Parathyroid adenoma (tissue), 2 donors: ENCODE results near the gene NBAS.
"Not testable (repeated sequence)": the region's sequence is repeated elsewhere in the genome, so short reads cannot be mapped to it uniquely, and the experiment has no call there.

ENCODE experiments used
- H2AFZ ChIP-seq: fragments of 300-600 bp; sonication (generic); one replicate; pipeline ENCODE4 v1.7.0; 2017; ENCODE audit warnings: antibody characterized with exemption, mild to moderate bottlenecking
- H3K27ac ChIP-seq: fragments of 300-600 bp; sonication (generic); one replicate; pipeline ENCODE4 v1.7.0; 2017
- H3K27me3 ChIP-seq: fragments of 300-600 bp; sonication (generic); one replicate; pipeline ENCODE4 v1.7.0; 2017; ENCODE audit warnings: low read length; ENCODE audit not compliant: control insufficient read depth, insufficient read depth
- H3K36me3 ChIP-seq: fragments of 300-600 bp; sonication (generic); one replicate; pipeline ENCODE4 v1.7.0; 2017; ENCODE audit warnings: low read length; ENCODE audit not compliant: control insufficient read depth, insufficient read depth
- H3K4me1 ChIP-seq: fragments of 300-600 bp; sonication (generic); one replicate; pipeline ENCODE4 v1.7.0; 2017; ENCODE audit warnings: control low read depth
- H3K4me2 ChIP-seq: fragments of 300-600 bp; sonication (generic); one replicate; pipeline ENCODE4 v1.7.0; 2017; ENCODE audit warnings: low read length
- H3K4me3 ChIP-seq: fragments of 300-600 bp; sonication (generic); one replicate; pipeline ENCODE4 v1.7.0; 2017; ENCODE audit warnings: low read depth, low read length
- H3K79me2 ChIP-seq: fragments of 300-600 bp; sonication (generic); one replicate; pipeline ENCODE4 v1.7.0; 2017; ENCODE audit warnings: control low read depth
- H3K9ac ChIP-seq: fragments of 300-600 bp; sonication (generic); one replicate; pipeline ENCODE4 v1.7.0; 2017; ENCODE audit warnings: mild to moderate bottlenecking
- H3K9me3 ChIP-seq: fragments of 300-600 bp; sonication (generic); one replicate; pipeline ENCODE4 v1.7.0; 2017; ENCODE audit warnings: low read length; ENCODE audit not compliant: control insufficient read depth
- TF ChIP-seq, protein P1 (sequence below): fragments of 300-600 bp; sonication (generic); IDR thresholded peaks from one replicate; pipeline ENCODE4 v1.7.0; 2017; ENCODE audit warnings: antibody characterized with exemption, mild to moderate bottlenecking
- donor health status: primary hyperparathyroidism.

The NBAS gene

DNA sequence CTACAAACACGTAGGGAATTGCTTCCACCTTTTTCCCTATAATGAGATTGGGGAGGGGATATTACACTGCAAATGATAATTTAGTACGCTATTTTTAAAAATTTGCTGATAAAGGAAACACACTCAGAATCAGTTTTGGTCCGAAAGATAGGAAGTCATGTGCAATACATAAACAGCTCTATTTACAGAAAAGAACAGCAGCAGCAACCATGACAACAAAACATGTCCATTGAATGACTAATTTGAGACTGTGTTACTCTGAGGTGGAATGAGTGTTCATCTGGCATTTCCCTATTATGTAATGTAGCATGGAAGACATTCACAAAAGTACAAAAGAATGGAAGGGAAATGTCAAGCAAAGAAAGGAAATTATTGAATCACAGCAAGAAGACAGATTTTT, 337.2 kb downstream of the NBAS start:
- H3K79me2 ChIP-seq, result no peaks in the 10 kb centered on the region
- TF ChIP-seq, protein P1, sequence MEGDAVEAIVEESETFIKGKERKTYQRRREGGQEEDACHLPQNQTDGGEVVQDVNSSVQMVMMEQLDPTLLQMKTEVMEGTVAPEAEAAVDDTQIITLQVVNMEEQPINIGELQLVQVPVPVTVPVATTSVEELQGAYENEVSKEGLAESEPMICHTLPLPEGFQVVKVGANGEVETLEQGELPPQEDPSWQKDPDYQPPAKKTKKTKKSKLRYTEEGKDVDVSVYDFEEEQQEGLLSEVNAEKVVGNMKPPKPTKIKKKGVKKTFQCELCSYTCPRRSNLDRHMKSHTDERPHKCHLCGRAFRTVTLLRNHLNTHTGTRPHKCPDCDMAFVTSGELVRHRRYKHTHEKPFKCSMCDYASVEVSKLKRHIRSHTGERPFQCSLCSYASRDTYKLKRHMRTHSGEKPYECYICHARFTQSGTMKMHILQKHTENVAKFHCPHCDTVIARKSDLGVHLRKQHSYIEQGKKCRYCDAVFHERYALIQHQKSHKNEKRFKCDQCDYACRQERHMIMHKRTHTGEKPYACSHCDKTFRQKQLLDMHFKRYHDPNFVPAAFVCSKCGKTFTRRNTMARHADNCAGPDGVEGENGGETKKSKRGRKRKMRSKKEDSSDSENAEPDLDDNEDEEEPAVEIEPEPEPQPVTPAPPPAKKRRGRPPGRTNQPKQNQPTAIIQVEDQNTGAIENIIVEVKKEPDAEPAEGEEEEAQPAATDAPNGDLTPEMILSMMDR, result no peak
- no peaks in the 10 kb centered on the region for H3K4me1 ChIP-seq
- H3K27me3 ChIP-seq, result no peaks in the 10 kb centered on the region
- H2AFZ ChIP-seq, result no peak overlapping the region
- H3K9ac ChIP-seq, result no peak overlapping the region
- no peaks in the 10 kb centered on the region for H3K9me3 ChIP-seq
- H3K4me3 ChIP-seq, result no peak overlapping the region
- H3K4me2 ChIP-seq, result no peak overlapping the region
- H3K27ac ChIP-seq, result no peak overlapping the region
- no peaks in the 10 kb centered on the region for H3K36me3 ChIP-seq

DNA sequence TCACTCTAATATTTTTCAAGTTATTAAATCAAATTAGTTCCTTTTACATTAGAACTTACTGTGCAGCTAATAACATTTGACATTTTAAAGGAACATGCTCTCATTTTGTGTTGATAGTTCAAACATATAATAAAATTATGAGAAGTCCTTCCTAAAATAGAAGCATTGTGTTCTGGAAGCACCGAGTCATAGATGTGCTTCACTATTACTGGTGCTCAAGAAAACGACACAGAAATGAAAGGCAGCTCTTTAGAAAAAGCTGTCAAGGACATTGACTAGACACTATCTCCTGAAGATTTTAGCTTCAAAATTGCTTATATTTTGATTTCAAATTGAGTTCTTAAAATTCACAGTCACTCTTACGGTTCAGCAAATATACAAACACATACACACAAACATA, 338.3 kb downstream of the NBAS start:
- Histone ChIP-seq H3K9me3 (no peaks in the 10 kb centered on the region), H2AFZ (no peak overlapping the region), H3K4me1 (no peaks in the 10 kb centered on the region), H3K79me2 (no peaks in the 10 kb centered on the region), H3K9ac (no peak overlapping the region), H3K27me3 (no peaks in the 10 kb centered on the region), H3K27ac (no peak overlapping the region), H3K4me3 (no peak overlapping the region), H3K4me2 (no peak overlapping the region), H3K36me3 (no peaks in the 10 kb centered on the region)
- TF ChIP-seq, protein P1, result no peak

DNA sequence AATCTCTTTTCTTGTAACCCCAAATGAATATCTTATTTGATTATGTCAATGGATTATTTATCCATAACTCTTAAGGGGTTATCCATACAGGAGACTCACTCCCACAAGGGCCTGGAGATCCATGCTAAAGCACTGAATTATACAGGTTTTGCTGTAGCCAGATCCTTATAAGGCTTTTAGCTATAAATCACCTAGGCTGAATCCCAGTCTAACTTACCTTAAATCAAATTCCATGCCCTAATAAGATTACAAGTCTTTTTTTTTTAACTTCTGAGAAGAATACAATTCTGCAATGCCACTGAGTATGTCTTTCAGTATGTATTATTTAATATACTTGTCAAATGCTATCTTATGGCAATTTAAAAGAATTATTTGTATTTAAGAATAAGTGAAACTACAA, 340.5 kb downstream of the NBAS start:
- Histone ChIP-seq H3K27ac (no peak overlapping the region), H3K4me2 (no peak overlapping the region), H2AFZ (no peak overlapping the region), H3K4me1 (no peaks in the 10 kb centered on the region), H3K27me3 (no peaks in the 10 kb centered on the region), H3K36me3 (no peaks in the 10 kb centered on the region), H3K79me2 (no peaks in the 10 kb centered on the region), H3K9me3 (no peaks in the 10 kb centered on the region), H3K9ac (no peak overlapping the region), H3K4me3 (no peak overlapping the region)
- TF ChIP-seq, protein P1, result no peak

DNA sequence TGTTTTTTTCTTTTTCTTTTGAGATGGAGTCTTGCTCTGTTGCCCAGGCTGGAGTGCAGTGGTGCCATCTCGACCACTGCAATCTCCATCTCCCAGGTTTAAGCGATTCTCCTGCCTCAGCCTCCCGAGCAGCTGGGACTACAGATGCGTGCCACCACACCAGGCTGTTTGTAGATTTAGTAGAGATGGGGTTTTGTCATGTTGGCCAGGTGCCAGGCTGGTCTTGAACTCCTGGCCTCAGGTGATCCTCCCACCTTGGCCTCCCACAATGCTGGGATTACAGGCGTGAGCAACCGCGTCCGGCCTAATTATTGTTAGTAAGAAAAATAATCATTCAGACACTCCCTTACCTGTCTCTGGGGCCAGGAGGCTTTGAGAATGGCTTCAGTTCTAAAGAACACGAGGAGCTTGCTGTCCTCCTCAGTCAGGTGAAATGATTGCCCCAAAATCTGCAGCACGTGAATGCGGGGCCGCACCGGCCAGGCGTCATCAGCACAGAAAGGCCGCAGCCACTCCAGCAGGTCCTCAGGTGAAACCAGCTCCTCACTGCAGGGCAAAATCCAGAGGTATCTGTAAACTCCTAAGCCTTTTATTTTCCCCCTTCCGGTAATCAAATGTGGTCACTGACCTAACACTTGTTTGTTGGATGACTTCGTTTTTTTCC, 342.6 kb downstream of the NBAS start:
- TF ChIP-seq, protein P1, result no peak

DNA sequence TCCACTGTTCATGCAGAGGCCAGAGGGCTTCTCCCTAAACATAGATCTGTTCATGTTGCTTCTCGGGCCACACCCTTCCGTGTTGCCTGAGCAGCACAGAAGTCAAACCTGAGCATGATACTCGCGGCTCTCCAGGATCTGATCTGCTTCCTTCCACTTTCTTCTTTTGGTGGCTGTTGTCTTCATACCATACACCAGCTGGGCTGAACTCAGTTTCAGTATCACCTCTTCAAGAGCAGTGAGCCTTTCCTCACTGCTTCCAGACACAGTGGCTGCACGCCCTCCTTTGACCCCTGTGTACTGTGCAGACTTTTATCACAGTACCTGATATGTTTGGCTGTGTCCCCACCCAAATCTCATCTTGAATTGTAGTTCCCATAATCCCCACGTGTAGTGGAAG, 348.9 kb downstream of the NBAS start:
- no peaks in the 10 kb centered on the region for H3K36me3 ChIP-seq
- no peaks in the 10 kb centered on the region for H3K4me1 ChIP-seq
- no peaks in the 10 kb centered on the region for H3K27me3 ChIP-seq
- H3K4me2 ChIP-seq, result no peak overlapping the region
- H3K79me2 ChIP-seq, result no peaks in the 10 kb centered on the region
- TF ChIP-seq, protein P1, result no peak
- H3K4me3 ChIP-seq, result no peak overlapping the region
- no peak overlapping the region for H3K27ac ChIP-seq
- no peaks in the 10 kb centered on the region for H3K9me3 ChIP-seq
- no peak overlapping the region for H2AFZ ChIP-seq
- no peak overlapping the region for H3K9ac ChIP-seq

More for the DNA sequence above, 342.6 kb downstream of the NBAS start:
- H3K4me2 ChIP-seq, result no peak overlapping the region
- H3K9me3 ChIP-seq, result no peaks in the 10 kb centered on the region
- no peaks in the 10 kb centered on the region for H3K27me3 ChIP-seq
- no peak overlapping the region for H3K9ac ChIP-seq
- no peak overlapping the region for H3K27ac ChIP-seq
- H3K4me1 ChIP-seq, result no peaks in the 10 kb centered on the region
- no peaks in the 10 kb centered on the region for H3K36me3 ChIP-seq
- H3K79me2 ChIP-seq, result no peaks in the 10 kb centered on the region
- no peak overlapping the region for H3K4me3 ChIP-seq
- no peak overlapping the region for H2AFZ ChIP-seq

DNA sequence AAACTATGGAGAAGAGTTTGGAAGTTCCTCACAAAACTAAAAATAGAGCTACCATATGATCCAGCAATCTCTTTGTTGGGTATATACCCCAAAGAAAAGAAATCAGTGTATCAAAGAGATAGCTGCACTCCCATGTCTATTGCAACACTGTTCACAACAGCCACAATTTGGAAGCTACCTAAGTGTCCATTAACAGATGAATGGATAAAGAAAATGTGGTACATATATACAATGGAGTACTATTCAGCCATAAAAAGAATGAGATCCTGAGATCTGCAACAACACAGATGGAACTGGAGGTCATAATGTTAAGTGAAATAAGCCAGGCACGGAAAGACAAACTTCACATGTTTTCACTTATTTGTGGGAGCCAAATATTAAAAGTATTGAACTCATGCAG, 350.6 kb downstream of the NBAS start:
- not testable (repeated sequence) for H3K9me3 ChIP-seq, H3K4me3 ChIP-seq, H3K27me3 ChIP-seq, H3K4me2 ChIP-seq, H3K4me1 ChIP-seq, H3K27ac ChIP-seq, H2AFZ ChIP-seq, H3K9ac ChIP-seq, H3K79me2 ChIP-seq, H3K36me3 ChIP-seq
